Measurements from ENCODE around the gene STAT4.

STAT4 gene

GRCh38 chr2:191109888-191110287 lies 40.9 kb downstream of the STAT4 start:
- no peak overlapping the region for H3K27ac ChIP-seq
- H3K9me3 ChIP-seq (ENCODE audit: control insufficient read depth, low read length): no peaks in the 10 kb centered on the region
- no peak overlapping the region for H2AFZ ChIP-seq
- H3K79me2 ChIP-seq: no peaks in the 10 kb centered on the region
- H3K27me3 ChIP-seq (ENCODE audit: control insufficient read depth, insufficient read depth, low read length): no peaks in the 10 kb centered on the region
- H3K4me3 ChIP-seq (ENCODE audit: low read depth, low read length): no peak overlapping the region
- peaks cover 4% of the 10 kb centered on the region for H3K4me1 ChIP-seq
- TF ChIP-seq, protein P1, sequence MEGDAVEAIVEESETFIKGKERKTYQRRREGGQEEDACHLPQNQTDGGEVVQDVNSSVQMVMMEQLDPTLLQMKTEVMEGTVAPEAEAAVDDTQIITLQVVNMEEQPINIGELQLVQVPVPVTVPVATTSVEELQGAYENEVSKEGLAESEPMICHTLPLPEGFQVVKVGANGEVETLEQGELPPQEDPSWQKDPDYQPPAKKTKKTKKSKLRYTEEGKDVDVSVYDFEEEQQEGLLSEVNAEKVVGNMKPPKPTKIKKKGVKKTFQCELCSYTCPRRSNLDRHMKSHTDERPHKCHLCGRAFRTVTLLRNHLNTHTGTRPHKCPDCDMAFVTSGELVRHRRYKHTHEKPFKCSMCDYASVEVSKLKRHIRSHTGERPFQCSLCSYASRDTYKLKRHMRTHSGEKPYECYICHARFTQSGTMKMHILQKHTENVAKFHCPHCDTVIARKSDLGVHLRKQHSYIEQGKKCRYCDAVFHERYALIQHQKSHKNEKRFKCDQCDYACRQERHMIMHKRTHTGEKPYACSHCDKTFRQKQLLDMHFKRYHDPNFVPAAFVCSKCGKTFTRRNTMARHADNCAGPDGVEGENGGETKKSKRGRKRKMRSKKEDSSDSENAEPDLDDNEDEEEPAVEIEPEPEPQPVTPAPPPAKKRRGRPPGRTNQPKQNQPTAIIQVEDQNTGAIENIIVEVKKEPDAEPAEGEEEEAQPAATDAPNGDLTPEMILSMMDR (IDR thresholded peaks at IDR 0.05): no peak
- no peaks in the 10 kb centered on the region for H3K36me3 ChIP-seq (ENCODE audit: control insufficient read depth, insufficient read depth, low read length)
- no peak overlapping the region for H3K9ac ChIP-seq
- no peak overlapping the region for H3K4me2 ChIP-seq (ENCODE audit: low read length)

GRCh38 chr2:191108331-191108730 lies 42.5 kb downstream of the STAT4 start:
- Histone ChIP-seq H3K27ac (no peak overlapping the region), H3K79me2 (no peaks in the 10 kb centered on the region), H3K27me3 (ENCODE audit: control insufficient read depth, insufficient read depth, low read length) (no peaks in the 10 kb centered on the region), H3K9ac (no peak overlapping the region), H3K4me2 (ENCODE audit: low read length) (no peak overlapping the region), H2AFZ (no peak overlapping the region), H3K9me3 (ENCODE audit: control insufficient read depth, low read length) (no peaks in the 10 kb centered on the region), H3K4me3 (ENCODE audit: low read depth, low read length) (no peak overlapping the region), H3K36me3 (ENCODE audit: control insufficient read depth, insufficient read depth, low read length) (no peaks in the 10 kb centered on the region), H3K4me1 (no peaks in the 10 kb centered on the region)
- TF ChIP-seq, protein P1 (IDR thresholded peaks at IDR 0.05): no peak

GRCh38 chr2:191105082-191105481 lies 45.7 kb downstream of the STAT4 start:
- Histone ChIP-seq H3K36me3 (ENCODE audit: control insufficient read depth, insufficient read depth, low read length) (no peaks in the 10 kb centered on the region), H2AFZ (no peak overlapping the region), H3K27me3 (ENCODE audit: control insufficient read depth, insufficient read depth, low read length) (no peaks in the 10 kb centered on the region), H3K4me2 (ENCODE audit: low read length) (no peak overlapping the region), H3K9me3 (ENCODE audit: control insufficient read depth, low read length) (no peaks in the 10 kb centered on the region), H3K27ac (no peak overlapping the region), H3K4me3 (ENCODE audit: low read depth, low read length) (no peak overlapping the region), H3K4me1 (no peaks in the 10 kb centered on the region), H3K79me2 (no peaks in the 10 kb centered on the region), H3K9ac (no peak overlapping the region)
- TF ChIP-seq, protein P1 (IDR thresholded peaks at IDR 0.05): no peak

DNA sequence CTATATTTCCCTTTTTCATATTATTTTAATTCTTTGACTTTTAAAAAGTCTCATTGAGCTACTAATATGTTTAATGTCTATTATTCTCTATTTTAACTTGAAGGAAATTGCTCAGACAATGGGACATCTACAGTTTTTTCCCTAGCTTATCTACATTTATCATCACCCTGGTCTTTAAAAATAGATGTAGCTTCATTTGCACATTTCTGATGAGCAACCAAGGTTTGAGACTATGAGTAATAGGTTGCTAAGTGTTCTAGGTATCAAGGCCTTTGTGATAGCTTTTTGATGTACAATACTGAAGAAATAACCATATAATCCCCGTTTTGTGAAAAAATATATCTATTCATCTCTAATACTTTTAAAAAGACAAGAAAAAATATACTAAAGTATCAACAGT lies 47.0 kb downstream of the STAT4 start:
- Histone ChIP-seq H3K4me2 (ENCODE audit: low read length) (no peak overlapping the region), H3K27me3 (ENCODE audit: control insufficient read depth, insufficient read depth, low read length) (no peaks in the 10 kb centered on the region), H3K4me3 (ENCODE audit: low read depth, low read length) (no peak overlapping the region), H3K4me1 (no peaks in the 10 kb centered on the region), H3K79me2 (no peaks in the 10 kb centered on the region), H3K36me3 (ENCODE audit: control insufficient read depth, insufficient read depth, low read length) (no peaks in the 10 kb centered on the region), H3K27ac (no peak overlapping the region), H3K9me3 (ENCODE audit: control insufficient read depth, low read length) (no peaks in the 10 kb centered on the region), H2AFZ (no peak overlapping the region), H3K9ac (no peak overlapping the region)
- TF ChIP-seq, protein P1 (IDR thresholded peaks at IDR 0.05): no peak

DNA sequence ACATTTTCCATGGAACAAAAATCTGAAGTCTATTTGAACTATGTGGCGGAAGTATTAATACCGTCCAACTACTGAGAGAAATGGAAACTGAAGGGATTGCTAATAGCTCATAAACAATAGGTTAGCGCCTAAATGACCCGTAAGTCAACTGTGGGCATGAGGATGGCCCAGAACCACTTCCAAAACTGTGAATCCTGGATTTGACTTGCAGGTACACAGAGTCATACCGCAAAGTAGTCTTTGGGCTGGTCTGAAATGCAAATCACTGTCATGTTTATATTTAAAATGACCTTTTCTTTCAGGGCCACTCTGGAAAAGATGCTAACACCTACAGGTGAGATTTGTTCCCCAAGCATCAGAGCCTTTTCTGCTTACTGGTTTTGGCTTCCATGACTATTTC lies 50.6 kb downstream of the STAT4 start:
- Histone ChIP-seq H3K9me3 (ENCODE audit: control insufficient read depth, low read length) (no peaks in the 10 kb centered on the region), H3K9ac (no peak overlapping the region), H3K27me3 (ENCODE audit: control insufficient read depth, insufficient read depth, low read length) (no peaks in the 10 kb centered on the region), H2AFZ (no peak overlapping the region), H3K27ac (no peak overlapping the region), H3K79me2 (no peaks in the 10 kb centered on the region), H3K4me3 (ENCODE audit: low read depth, low read length) (no peak overlapping the region), H3K4me1 (no peaks in the 10 kb centered on the region), H3K36me3 (ENCODE audit: control insufficient read depth, insufficient read depth, low read length) (no peaks in the 10 kb centered on the region), H3K4me2 (ENCODE audit: low read length) (no peak overlapping the region)
- TF ChIP-seq, protein P1 (IDR thresholded peaks at IDR 0.05): no peak

Data from parathyroid adenoma (tissue), 2 donors.